K562 (cell line): ENCODE measurements around the gene C6orf47. TPM values are rescaled to one million over a fixed set of nuclear protein-coding genes. Genes with fewer than 3 reads are reported as not detected.

Source experiments
- ATAC-seq: fragments of 200-7000 bp; cut with Tn5 transposase; 3 replicates; pipeline ENCODE4 v1.9.1; 2020; ENCODE audit warnings: moderate library complexity
- BruUV-seq: library from RNA; stranded (reverse); fragments of 400-500 nt; replicated peaks from 2 replicates; lab custom pipeline; 2021; lab: Mats Ljungman, UMichigan
- CTCF ChIA-PET: fragments of 300-600 bp; formaldehyde crosslinking; extraction: SDS; loops from one replicate; lab custom pipeline; 2021; ENCODE audit warnings: low intra/inter-chr PET ratio; lab: Yijun Ruan, JAX
- POLR2A ChIA-PET: fragments of 300-600, 350-650 bp; sonication (Branson Sonifier 250); formaldehyde crosslinking; extraction: SDS; loops from one replicate; lab custom pipeline; 2021; ENCODE audit warnings: antibody characterized with exemption, inconsistent platforms; lab: Yijun Ruan, JAX
- DNase-seq, 4 experiments: peaks; one replicate each; pipeline versions ENCODE4 v3.0.0 to v3.0.0-alpha.2; 2011 to 2018; ENCODE audit warnings: low spot score in 3 of 4, mixed read lengths in 3 of 4; ENCODE audit errors: extremely low read depth in 1 of 4
- FAIRE-seq: peaks from 2 replicates; lab custom pipeline; 2011; peaks lifted over from hg19 to GRCh38; lab: Jason Lieb, UNC
- H2AFZ ChIP-seq: 2 replicates; pipeline ENCODE4 v1.6.0; 2011; ENCODE audit warnings: low read depth, low read length, control low read depth, inconsistent platforms
- H3K27ac ChIP-seq: fragments of 200-600 bp; 3 replicates; pipeline ENCODE4 v1.8.0; 2011; ENCODE audit warnings: low read depth, mild to moderate bottlenecking, control low read depth, inconsistent platforms, low read length, moderate library complexity, mixed read lengths; ENCODE audit errors: extremely low read depth
- H3K27me3 ChIP-seq, 2 experiments: fragments of 300-600 bp in 1 of 2; 2 replicates in 1 of 2; 3 replicates in 1 of 2; pipeline versions ENCODE4 v1.6.0 to v1.8.0; 2011; ENCODE audit warnings: inconsistent platforms in 2 of 2, low read length in 2 of 2, mild to moderate bottlenecking in 1 of 2, mixed read lengths in 1 of 2, moderate library complexity in 1 of 2; ENCODE audit not compliant: control insufficient read depth in 2 of 2, insufficient read depth in 2 of 2
- H3K36me3 ChIP-seq: fragments of 300-600 bp; 3 replicates; pipeline ENCODE4 v1.8.0; 2011; ENCODE audit warnings: mild to moderate bottlenecking, low read length, inconsistent platforms; ENCODE audit not compliant: control insufficient read depth, insufficient read depth
- H3K4me1 ChIP-seq, 2 experiments: fragments of 200-600 bp in 1 of 2; replicated peaks in 1 of 2; 2 replicates in 1 of 2; 3 replicates in 1 of 2; pipeline versions ENCODE4 v1.5.1 to v1.8.0; 2011; ENCODE audit warnings: inconsistent platforms in 2 of 2, low read length in 2 of 2, mild to moderate bottlenecking in 1 of 2, mixed read lengths in 1 of 2, moderate library complexity in 1 of 2; ENCODE audit not compliant: control insufficient read depth in 2 of 2, insufficient read depth in 2 of 2
- H3K4me2 ChIP-seq: 2 replicates; pipeline ENCODE4 v1.6.1; 2011; ENCODE audit warnings: low read length, control low read depth, inconsistent platforms, mixed read lengths; ENCODE audit not compliant: insufficient read depth
- H3K4me3 ChIP-seq: fragments of 200-600 bp; sonication (generic), shearing (Covaris generic); 2 replicates; pipeline ENCODE4 v1.5.1; 2016; ENCODE audit warnings: control low read depth, inconsistent platforms
- H3K79me2 ChIP-seq: fragments of 200-600 bp; 3 replicates; pipeline ENCODE4 v1.8.0; 2011; ENCODE audit warnings: low read length, inconsistent platforms; ENCODE audit not compliant: control insufficient read depth, insufficient read depth
- H3K9ac ChIP-seq, 2 experiments: 2 replicates each; pipeline versions ENCODE4 v1.6.0 to v1.6.1; 2011; ENCODE audit warnings: low read depth in 2 of 2, low read length in 2 of 2, control low read depth in 1 of 2, inconsistent platforms in 1 of 2, mild to moderate bottlenecking in 1 of 2, mixed read lengths in 1 of 2; ENCODE audit not compliant: insufficient read depth in 1 of 2
- H3K9me1 ChIP-seq: one replicate; pipeline ENCODE4 v1.6.0; 2011; ENCODE audit warnings: inconsistent platforms, mild to moderate bottlenecking, low read length, moderate library complexity; ENCODE audit not compliant: control insufficient read depth, insufficient read depth
- H3K9me3 ChIP-seq: replicated peaks from 2 replicates; pipeline ENCODE4 v1.5.1; 2011; ENCODE audit warnings: low read depth, low read length, inconsistent platforms; ENCODE audit not compliant: control insufficient read depth, insufficient read depth
- H4K20me1 ChIP-seq: replicated peaks from 2 replicates; pipeline ENCODE4 v1.6.1; 2011; ENCODE audit warnings: low read length, inconsistent platforms, mixed read lengths; ENCODE audit not compliant: control insufficient read depth, insufficient read depth
- FOXM1 ChIP-seq, 2 experiments: fragments of 450-650 bp in 1 of 2; sonication (generic) in 1 of 2; formaldehyde crosslinking in 1 of 2; IDR thresholded peaks; 2 replicates each; pipeline versions ENCODE4 v1.6.1 to v1.9.0; 2017 to 2022; ENCODE audit warnings: low read depth in 2 of 2, mild to moderate bottlenecking in 2 of 2, missing genetic modification reagents in 1 of 2, moderate library complexity in 1 of 2
- POLR2AphosphoS2 ChIP-seq: IDR thresholded peaks from 2 replicates; pipeline ENCODE4 v1.6.1; 2012; ENCODE audit warnings: low read length, improper control_type of control experiment
- RBFOX2 ChIP-seq: fragments of 200-400 bp; formaldehyde crosslinking; IDR thresholded peaks from 2 replicates; pipeline ENCODE4 v1.6.1; 2017; ENCODE audit warnings: low read depth, mild to moderate bottlenecking, low read length, moderate library complexity
- WGBS: fragments of 100-300 bp; shearing (Covaris generic); methylation state at CpG from one replicate; pipeline ENCODE4 v1.1.6; 2016; ENCODE audit warnings: low coverage, mixed read lengths; ENCODE audit not compliant: insufficient coverage; ENCODE audit errors: missing lambda C conversion rate; 5-methylcytosine and 5-hydroxymethylcytosine counted together
- in situ Hi-C: fragments of 300-500 bp; cut with MboI; formaldehyde crosslinking; loops from 4 replicates; pipeline ENCODE4 v1.15.0; 2018; ENCODE audit warnings: inconsistent platforms, mixed read lengths
- intact Hi-C: fragments of 100-400 bp; cut with micrococcal nuclease; formaldehyde crosslinking; loops from 2 replicates; pipeline ENCODE4 v1.14.2; 2022
- polyA plus RNA-seq, 8 experiments: library from polyadenylated mRNA; depleted of rRNA in 4 of 8; stranded (reverse) in 5 of 8; unstranded in 3 of 8; fragments of >200 nt; fragmentation: Nextera tagmentation in 2 of 8; fragmentation: Illumina TruSeq in 1 of 8; extraction: Ambion mirVana in 2 of 8; extraction: Trizol in 1 of 8; gene quantifications; 2 replicates each; pipeline versions ENCODE4 v1.2.1 to v1.2.3, GENCODE V29; 2011 to 2014; ENCODE audit warnings: inconsistent platforms in 1 of 8, missing spikeins in 1 of 8
- total RNA-seq, 7 experiments: library from RNA; depleted of rRNA in 6 of 7; stranded (reverse); fragments of >200 nt in 6 of 7; fragmentation: Illumina TruSeq in 2 of 7; extraction: Trizol in 2 of 7; gene quantifications; 2 replicates each; pipeline versions ENCODE4 v1.2.1 to v1.2.3, GENCODE V29; 2011 to 2021; ENCODE audit warnings: low replicate concordance in 1 of 7
- TF ChIP-seq, protein P1 (sequence below), 3 experiments: fragments of 200-800 bp in 1 of 3; sonication (Bioruptor generic) in 1 of 3; sonication (generic) in 1 of 3; formaldehyde crosslinking in 1 of 3; IDR thresholded peaks; 2 replicates each; pipeline versions ENCODE4 v1.6.1 to v1.8.0; 2016 to 2022; ENCODE audit warnings: mild to moderate bottlenecking in 2 of 3, missing compliant biosample characterization in 2 of 3, missing genetic modification characterization in 2 of 3, missing genetic modification reagents in 1 of 3

C6orf47 gene
- total and polyA plus RNA-seq, 9 of the 15 experiments (the other 6 are each of a cell fraction or from before 2014, with no cell fraction given), result 0.14 to 43.8 (median 27.0) TPM

DNA sequence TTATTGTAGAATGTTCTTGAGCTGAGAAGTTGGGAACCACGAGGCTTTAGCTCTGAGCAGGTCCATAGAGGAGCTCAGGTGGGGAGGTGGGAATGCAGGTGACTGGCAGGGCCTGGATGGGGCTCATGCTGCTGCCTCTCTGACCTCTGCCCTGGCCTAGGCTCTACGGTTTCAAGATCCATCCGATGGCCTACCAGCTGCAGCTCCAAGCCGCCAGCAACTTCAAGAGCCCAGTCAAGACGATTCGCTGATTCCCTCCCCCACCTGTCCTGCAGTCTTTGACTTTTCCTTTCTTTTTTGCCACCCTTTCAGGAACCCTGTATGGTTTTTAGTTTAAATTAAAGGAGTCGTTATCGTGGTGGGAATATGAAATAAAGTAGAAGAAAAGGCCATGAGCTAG lies 9.1 kb upstream of the C6orf47 start, which contains the start of gene LY6G5B:
LY6G5B (plus strand) TSS at position 301 of the 400 bp plus-strand sequence. CDS start 975 bp downstream, outside the sequence.
- TF ChIP-seq, protein P1, sequence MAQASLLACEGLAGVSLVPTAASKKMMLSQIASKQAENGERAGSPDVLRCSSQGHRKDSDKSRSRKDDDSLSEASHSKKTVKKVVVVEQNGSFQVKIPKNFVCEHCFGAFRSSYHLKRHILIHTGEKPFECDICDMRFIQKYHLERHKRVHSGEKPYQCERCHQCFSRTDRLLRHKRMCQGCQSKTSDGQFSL (CRISPR knock-in tag; IDR thresholded peaks at IDR 0.05), result no peak
- TF ChIP-seq, protein P1 (tag; IDR thresholded peaks at IDR 0.05), result no peak
- TF ChIP-seq POLR2AphosphoS2 (0 out of 2 replicates have a peak, but pooled peaks have one; percentile 6), FOXM1 (IDR thresholded peaks at IDR 0.05; ENCODE audit: low read depth) (no peak), FOXM1 (CRISPR knock-in tag; IDR thresholded peaks at IDR 0.05; ENCODE audit: low read depth) (0 out of 2 replicates have a peak, but pooled peaks have one; percentile 35), RBFOX2 (peak; percentile 46)
- Histone ChIP-seq H3K27ac (no peak within 1 kb of the TSS), H3K4me3 (no peak within 1 kb of the TSS), H3K4me1 (peaks cover 5 to 11% of the 10 kb centered on the region in 2 experiments; a peak in 3 of 5 replicates), H4K20me1 (0 out of 2 replicates have a peak, but pooled peaks cover 3% of the 10 kb centered on the region), H3K4me2 (no peak within 1 kb of the TSS), H3K36me3 (peaks cover 71% of the 10 kb centered on the region), H3K9me1 (no peaks in the 10 kb centered on the region), H3K9me3 (no peaks in the 10 kb centered on the region), H3K79me2 (peaks cover 45% of the 10 kb centered on the region), H3K9ac (peak within 1 kb of the TSS in 1 of 2 experiments; percentile 69; a peak in 2 of 4 replicates), H2AFZ (no peak within 1 kb of the TSS), H3K27me3 (no peaks in the 10 kb centered on the region)
- intact Hi-C loops, result loop anchor here (10.0 kb wide), 1 partner anchor 505 kb away; the partner anchor contains the start of genes AGPAT1 and RNF5
- in situ Hi-C loops, result no loop called here
- BruUV-seq, result no TSS peak
- ATAC-seq (no peak), FAIRE-seq (no peak), DNase-seq (no peak)
- WGBS, result 83% methylated on average over 8 of the region's 8 CpGs
- ChIA-PET POLR2A (interaction anchor here (0.6 to 2.6 kb wide), 13 partner anchors 8 to 174 kb away, joined by 3 to 14 read pairs (median 3); partner anchors contain the start of genes ABHD16A, C6orf47, LSM2 and MSH5), CTCF (no interaction called here)
